Measurements from ENCODE around the gene MIPEP.

- TF ChIP-seq CTCF (IDR thresholded peaks at IDR 0.05) (no peak), POLR2A (IDR thresholded peaks at IDR 0.05) (no peak), POLR2AphosphoS5 (IDR thresholded peaks at IDR 0.05) (no peak)
These were observed 138.0 kb downstream of the MIPEP start for GRCh38 chr13:23751195-23751594.

All from breast epithelium (tissue), 3 donors.